GM23338 (cell line): ENCODE data around the gene CD22. TPM values are rescaled to one million over a fixed set of nuclear protein-coding genes. Genes with fewer than 3 reads are reported as not detected.

Experiments
- ATAC-seq: fragments of 200-7000 bp; cut with Tn5 transposase; 3 replicates; pipeline ENCODE4 v1.9.1; 2020
- DNase-seq: peaks from one replicate; pipeline ENCODE4 v3.0.0-alpha.2; 2015; ENCODE audit warnings: low spot score
- H2AFZ ChIP-seq: fragments of 200-600 bp; sonication (generic); 2 replicates; pipeline ENCODE4 v1.8.0; 2016; ENCODE audit warnings: antibody characterized with exemption, mild to moderate bottlenecking, moderate library complexity
- H3F3A ChIP-seq: fragments of 200-600 bp; sonication (generic); replicated peaks from 2 replicates; pipeline ENCODE4 v1.8.0; 2017; ENCODE audit warnings: antibody characterized with exemption, mixed run types, low read depth
- H3K27ac ChIP-seq: fragments of 200-600 bp; sonication (generic); 2 replicates; pipeline ENCODE4 v1.6.1; 2016; ENCODE audit warnings: low read depth
- H3K27me3 ChIP-seq: fragments of 200-600 bp; sonication (generic); 2 replicates; pipeline ENCODE4 v1.8.0; 2016; ENCODE audit warnings: mild to moderate bottlenecking, mixed run types, moderate library complexity; ENCODE audit not compliant: insufficient read depth
- H3K36me3 ChIP-seq: fragments of 200-600 bp; sonication (generic); 2 replicates; pipeline ENCODE4 v1.8.0; 2016; ENCODE audit warnings: mild to moderate bottlenecking; ENCODE audit not compliant: insufficient read depth
- H3K4me1 ChIP-seq: fragments of 200-600 bp; sonication (generic); 2 replicates; pipeline ENCODE4 v1.8.0; 2016; ENCODE audit warnings: mild to moderate bottlenecking, moderate library complexity; ENCODE audit not compliant: insufficient read depth
- H3K4me2 ChIP-seq: fragments of 200-600 bp; sonication (generic); 2 replicates; pipeline ENCODE4 v1.7.1; 2017; ENCODE audit warnings: mixed run types
- H3K4me3 ChIP-seq: fragments of 200-600 bp; sonication (generic); 2 replicates; pipeline ENCODE4 v1.6.1; 2016; ENCODE audit warnings: mixed run types
- H3K79me2 ChIP-seq: fragments of 200-600 bp; sonication (generic); replicated peaks from 2 replicates; pipeline ENCODE4 v1.8.0; 2017; ENCODE audit warnings: mild to moderate bottlenecking; ENCODE audit not compliant: insufficient read depth
- H3K9me2 ChIP-seq: fragments of 200-600 bp; sonication (generic); 2 replicates; pipeline ENCODE4 v1.8.0; 2017; ENCODE audit not compliant: insufficient read depth
- H4K20me1 ChIP-seq: fragments of 200-600 bp; sonication (generic); replicated peaks from 2 replicates; pipeline ENCODE4 v1.8.0; 2017; ENCODE audit warnings: mild to moderate bottlenecking; ENCODE audit not compliant: insufficient read depth
- H3K27ac Mint-ChIP-seq: 2 replicates; pipeline ENCODE4 v1.8.0; 2020; ENCODE audit warnings: inconsistent platforms, mild to moderate bottlenecking, moderate library complexity, mixed read lengths
- H3K27me3 Mint-ChIP-seq: 3 replicates; pipeline ENCODE4 v1.8.0; 2022; ENCODE audit warnings: low read depth, mild to moderate bottlenecking, moderate library complexity, mixed read lengths, inconsistent platforms; ENCODE audit not compliant: insufficient read depth, poor library complexity
- H3K36me3 Mint-ChIP-seq: 3 replicates; pipeline ENCODE4 v1.8.0; 2021; ENCODE audit warnings: low read depth, mild to moderate bottlenecking, inconsistent platforms, moderate library complexity, mixed read lengths
- H3K4me1 Mint-ChIP-seq: 3 replicates; pipeline ENCODE4 v1.8.0; 2020; ENCODE audit warnings: mild to moderate bottlenecking, inconsistent platforms, mixed read lengths
- H3K4me3 Mint-ChIP-seq: 3 replicates; pipeline ENCODE4 v1.8.0; 2021; ENCODE audit warnings: moderate library complexity, mild to moderate bottlenecking, inconsistent platforms, mixed read lengths
- H3K9me3 Mint-ChIP-seq: 3 replicates; pipeline ENCODE4 v1.8.0; 2020; ENCODE audit warnings: moderate library complexity, mild to moderate bottlenecking, inconsistent platforms, mixed read lengths
- CREB1 ChIP-seq: fragments of 250-450 bp; sonication (Bioruptor Pico); IDR thresholded peaks from 2 replicates; pipeline ENCODE4 v1.5.0; 2020; ENCODE audit warnings: low read depth, mild to moderate bottlenecking, moderate library complexity
- EZH2phosphoT487 ChIP-seq: fragments of 200-600 bp; sonication (generic); IDR thresholded peaks from one replicate; pipeline ENCODE4 v1.8.1; 2018; ENCODE audit warnings: antibody characterized with exemption; ENCODE audit not compliant: unreplicated experiment
- JUNB ChIP-seq: IDR thresholded peaks from one replicate; pipeline ENCODE4 v1.6.1; 2016; ENCODE audit warnings: antibody characterized with exemption; ENCODE audit not compliant: unreplicated experiment
- STAT1 ChIP-seq: IDR thresholded peaks from one replicate; pipeline ENCODE4 v1.6.1; 2016; ENCODE audit warnings: antibody characterized with exemption; ENCODE audit not compliant: unreplicated experiment
- polyA plus RNA-seq: library from polyadenylated mRNA; unstranded; fragments of >200 nt; fragmentation: Nextera tagmentation; extraction: Ambion mirVana; gene quantifications from 2 replicates; pipeline ENCODE4 v1.2.1, GENCODE V29; 2016
- total RNA-seq: library from RNA; depleted of rRNA; stranded (reverse); fragments of >200 nt; shearing (Covaris generic); gene quantifications from 2 replicates; pipeline ENCODE4 v1.2.3, GENCODE V29; 2014
- TF ChIP-seq, protein P1 (sequence below), 2 experiments: fragments of 200-600 bp in 1 of 2; sonication (generic) in 1 of 2; conservative IDR thresholded peaks; 2 replicates each; pipeline versions ENCODE4 v1.5.1 to v1.6.1; 2016 to 2017; ENCODE audit warnings: antibody characterized with exemption in 2 of 2, low read depth in 2 of 2, mild to moderate bottlenecking in 2 of 2, moderate library complexity in 1 of 2
- TF ChIP-seq, protein P2 (sequence below): fragments of 250-450 bp; sonication (Bioruptor Pico); IDR thresholded peaks from 2 replicates; pipeline ENCODE4 v1.5.0; 2020; ENCODE audit warnings: mild to moderate bottlenecking, moderate library complexity

CD22 gene
- total and polyA plus RNA-seq, 2 experiments from 2014 or later: 0.10 to 0.32 TPM

DNA sequence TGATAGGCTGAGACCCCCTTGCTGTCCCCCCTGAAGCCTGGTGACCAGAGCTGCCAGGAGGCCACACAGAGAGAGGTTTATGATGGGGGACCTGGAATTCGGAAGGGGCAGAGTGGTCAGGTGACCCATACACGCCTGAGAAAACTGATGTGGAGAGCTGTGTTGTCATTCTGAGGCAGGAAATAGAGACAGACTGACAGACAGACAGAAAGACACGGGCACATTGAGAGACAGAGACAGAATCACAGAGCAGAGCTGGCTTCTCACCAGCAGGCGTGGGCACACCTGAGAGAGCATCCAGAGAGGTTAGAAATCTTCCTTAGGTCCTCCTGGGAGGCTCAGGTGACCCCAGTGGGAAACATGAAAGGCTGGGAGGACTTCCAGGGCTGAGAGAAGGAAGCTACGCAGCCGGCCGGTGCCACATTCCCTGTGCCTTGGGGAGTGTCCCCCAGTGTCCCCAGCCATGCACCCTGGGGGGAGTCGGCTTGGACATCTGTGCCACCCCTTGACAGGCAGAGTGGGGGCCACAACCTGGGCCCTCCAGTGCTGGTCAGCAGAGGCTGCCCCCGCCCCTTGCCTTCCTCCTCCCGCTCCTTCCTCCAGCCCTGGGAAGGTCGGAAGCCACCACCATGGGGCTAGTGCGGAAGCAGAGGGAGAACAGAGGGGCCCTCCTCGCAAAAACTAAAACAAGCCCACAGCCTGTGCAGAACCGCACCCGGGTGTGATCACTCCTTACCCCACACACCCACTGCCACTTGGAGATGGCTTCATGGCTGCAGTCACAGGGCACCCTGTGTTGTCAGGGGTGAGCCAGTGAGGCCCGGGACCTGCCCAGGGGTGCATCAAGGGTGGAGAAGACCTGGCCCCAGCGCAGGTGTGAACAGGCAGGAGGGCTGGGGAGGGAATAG is 20.9 kb downstream of the CD22 start:
- no peak overlapping the region for H3K4me3 Mint-ChIP-seq
- no peaks in the 10 kb centered on the region for H3K9me2 ChIP-seq
- H2AFZ ChIP-seq: no peak overlapping the region
- ATAC-seq: no peak
- H3K27me3 ChIP-seq: no peaks in the 10 kb centered on the region
- peaks cover 23% of the 10 kb centered on the region for H3K27me3 Mint-ChIP-seq
- no peaks in the 10 kb centered on the region for H3K36me3 ChIP-seq
- H3K9me3 Mint-ChIP-seq: no peaks in the 10 kb centered on the region
- peaks cover 13% of the 10 kb centered on the region; the same call in 2 of the 3 replicates for H3K4me1 Mint-ChIP-seq
- no peak for DNase-seq
- no peaks in the 10 kb centered on the region for H4K20me1 ChIP-seq
- H3K4me1 ChIP-seq: no peaks in the 10 kb centered on the region
- H3K4me2 ChIP-seq: no peak overlapping the region
- H3K27ac ChIP-seq: no peak overlapping the region
- H3K36me3 Mint-ChIP-seq: no peaks in the 10 kb centered on the region
- no peaks in the 10 kb centered on the region for H3F3A ChIP-seq
- H3K79me2 ChIP-seq: no peaks in the 10 kb centered on the region
- no peak overlapping the region for H3K4me3 ChIP-seq
- no peak overlapping the region for H3K27ac Mint-ChIP-seq
- TF ChIP-seq STAT1 (no peak), CREB1 (CRISPR knock-in tag) (no peak)

DNA sequence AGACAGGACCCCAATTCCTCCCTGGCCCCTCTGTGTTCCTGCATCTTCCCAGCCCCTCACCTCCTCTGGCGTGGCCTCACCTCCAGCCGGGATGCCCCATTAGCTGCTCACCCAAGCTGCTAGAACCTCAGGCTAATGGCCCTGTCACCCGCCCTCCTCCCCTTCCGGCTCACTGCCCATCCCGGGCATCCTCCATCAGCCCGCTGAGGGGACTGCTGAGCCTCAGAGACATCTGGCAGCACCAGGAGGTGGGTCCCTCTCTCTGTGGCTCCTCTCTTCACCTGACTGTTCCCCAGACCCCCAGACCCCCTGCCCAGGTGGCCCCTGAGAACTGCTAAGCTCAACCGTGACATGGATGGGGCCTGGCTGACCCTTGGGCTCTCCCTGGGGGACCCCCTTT is 21.6 kb downstream of the CD22 start:
- Histone ChIP-seq H3K4me2 (no peak overlapping the region), H3K36me3 (no peaks in the 10 kb centered on the region), H2AFZ (no peak overlapping the region), H4K20me1 (no peaks in the 10 kb centered on the region), H3K9me2 (no peaks in the 10 kb centered on the region), H3F3A (no peaks in the 10 kb centered on the region), H3K79me2 (no peaks in the 10 kb centered on the region), H3K4me3 (no peak overlapping the region), H3K4me1 (no peaks in the 10 kb centered on the region), H3K27ac (no peak overlapping the region), H3K27me3 (no peaks in the 10 kb centered on the region)
- Mint-ChIP-seq H3K27ac (no peak overlapping the region), H3K36me3 (no peaks in the 10 kb centered on the region), H3K27me3 (peaks cover 23% of the 10 kb centered on the region), H3K4me1 (peaks cover 13% of the 10 kb centered on the region; the same call in 2 of the 3 replicates), H3K9me3 (no peaks in the 10 kb centered on the region), H3K4me3 (no peak overlapping the region)
- DNase-seq: no peak
- ATAC-seq: no peak
- TF ChIP-seq, protein P1, sequence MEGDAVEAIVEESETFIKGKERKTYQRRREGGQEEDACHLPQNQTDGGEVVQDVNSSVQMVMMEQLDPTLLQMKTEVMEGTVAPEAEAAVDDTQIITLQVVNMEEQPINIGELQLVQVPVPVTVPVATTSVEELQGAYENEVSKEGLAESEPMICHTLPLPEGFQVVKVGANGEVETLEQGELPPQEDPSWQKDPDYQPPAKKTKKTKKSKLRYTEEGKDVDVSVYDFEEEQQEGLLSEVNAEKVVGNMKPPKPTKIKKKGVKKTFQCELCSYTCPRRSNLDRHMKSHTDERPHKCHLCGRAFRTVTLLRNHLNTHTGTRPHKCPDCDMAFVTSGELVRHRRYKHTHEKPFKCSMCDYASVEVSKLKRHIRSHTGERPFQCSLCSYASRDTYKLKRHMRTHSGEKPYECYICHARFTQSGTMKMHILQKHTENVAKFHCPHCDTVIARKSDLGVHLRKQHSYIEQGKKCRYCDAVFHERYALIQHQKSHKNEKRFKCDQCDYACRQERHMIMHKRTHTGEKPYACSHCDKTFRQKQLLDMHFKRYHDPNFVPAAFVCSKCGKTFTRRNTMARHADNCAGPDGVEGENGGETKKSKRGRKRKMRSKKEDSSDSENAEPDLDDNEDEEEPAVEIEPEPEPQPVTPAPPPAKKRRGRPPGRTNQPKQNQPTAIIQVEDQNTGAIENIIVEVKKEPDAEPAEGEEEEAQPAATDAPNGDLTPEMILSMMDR (conservative IDR thresholded peaks at IDR 0.05; ENCODE audit: low read depth in 2 of 2): no peak

DNA sequence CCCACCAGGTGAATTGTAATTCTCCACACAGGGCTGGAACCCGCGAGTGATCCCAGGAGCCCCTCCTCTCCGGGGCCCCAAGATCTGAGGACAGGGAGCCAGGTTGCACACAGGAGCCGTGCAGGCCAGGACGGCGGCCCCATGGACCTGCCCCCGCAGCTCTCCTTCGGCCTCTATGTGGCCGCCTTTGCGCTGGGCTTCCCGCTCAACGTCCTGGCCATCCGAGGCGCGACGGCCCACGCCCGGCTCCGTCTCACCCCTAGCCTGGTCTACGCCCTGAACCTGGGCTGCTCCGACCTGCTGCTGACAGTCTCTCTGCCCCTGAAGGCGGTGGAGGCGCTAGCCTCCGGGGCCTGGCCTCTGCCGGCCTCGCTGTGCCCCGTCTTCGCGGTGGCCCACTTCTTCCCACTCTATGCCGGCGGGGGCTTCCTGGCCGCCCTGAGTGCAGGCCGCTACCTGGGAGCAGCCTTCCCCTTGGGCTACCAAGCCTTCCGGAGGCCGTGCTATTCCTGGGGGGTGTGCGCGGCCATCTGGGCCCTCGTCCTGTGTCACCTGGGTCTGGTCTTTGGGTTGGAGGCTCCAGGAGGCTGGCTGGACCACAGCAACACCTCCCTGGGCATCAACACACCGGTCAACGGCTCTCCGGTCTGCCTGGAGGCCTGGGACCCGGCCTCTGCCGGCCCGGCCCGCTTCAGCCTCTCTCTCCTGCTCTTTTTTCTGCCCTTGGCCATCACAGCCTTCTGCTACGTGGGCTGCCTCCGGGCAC is 22.6 kb downstream of the CD22 start:
- ATAC-seq (no peak), DNase-seq (no peak)
- Mint-ChIP-seq H3K4me3 (no peak overlapping the region), H3K4me1 (peaks cover 12% of the 10 kb centered on the region), H3K27me3 (peaks cover 24% of the 10 kb centered on the region), H3K36me3 (no peaks in the 10 kb centered on the region), H3K9me3 (no peaks in the 10 kb centered on the region), H3K27ac (no peak overlapping the region)
- H3K4me2 ChIP-seq: no peak overlapping the region
- no peak overlapping the region for H3K27ac ChIP-seq
- H3K36me3 ChIP-seq: no peaks in the 10 kb centered on the region
- H3K4me3 ChIP-seq: no peak overlapping the region
- 0 out of 2 replicates have a peak overlapping the region, but pooled peaks have one; percentile 95 for H2AFZ ChIP-seq
- no peaks in the 10 kb centered on the region for H4K20me1 ChIP-seq
- no peaks in the 10 kb centered on the region for H3F3A ChIP-seq
- H3K79me2 ChIP-seq: no peaks in the 10 kb centered on the region
- no peaks in the 10 kb centered on the region for H3K4me1 ChIP-seq
- H3K27me3 ChIP-seq: no peaks in the 10 kb centered on the region
- no peaks in the 10 kb centered on the region for H3K9me2 ChIP-seq
- TF ChIP-seq, protein P2, sequence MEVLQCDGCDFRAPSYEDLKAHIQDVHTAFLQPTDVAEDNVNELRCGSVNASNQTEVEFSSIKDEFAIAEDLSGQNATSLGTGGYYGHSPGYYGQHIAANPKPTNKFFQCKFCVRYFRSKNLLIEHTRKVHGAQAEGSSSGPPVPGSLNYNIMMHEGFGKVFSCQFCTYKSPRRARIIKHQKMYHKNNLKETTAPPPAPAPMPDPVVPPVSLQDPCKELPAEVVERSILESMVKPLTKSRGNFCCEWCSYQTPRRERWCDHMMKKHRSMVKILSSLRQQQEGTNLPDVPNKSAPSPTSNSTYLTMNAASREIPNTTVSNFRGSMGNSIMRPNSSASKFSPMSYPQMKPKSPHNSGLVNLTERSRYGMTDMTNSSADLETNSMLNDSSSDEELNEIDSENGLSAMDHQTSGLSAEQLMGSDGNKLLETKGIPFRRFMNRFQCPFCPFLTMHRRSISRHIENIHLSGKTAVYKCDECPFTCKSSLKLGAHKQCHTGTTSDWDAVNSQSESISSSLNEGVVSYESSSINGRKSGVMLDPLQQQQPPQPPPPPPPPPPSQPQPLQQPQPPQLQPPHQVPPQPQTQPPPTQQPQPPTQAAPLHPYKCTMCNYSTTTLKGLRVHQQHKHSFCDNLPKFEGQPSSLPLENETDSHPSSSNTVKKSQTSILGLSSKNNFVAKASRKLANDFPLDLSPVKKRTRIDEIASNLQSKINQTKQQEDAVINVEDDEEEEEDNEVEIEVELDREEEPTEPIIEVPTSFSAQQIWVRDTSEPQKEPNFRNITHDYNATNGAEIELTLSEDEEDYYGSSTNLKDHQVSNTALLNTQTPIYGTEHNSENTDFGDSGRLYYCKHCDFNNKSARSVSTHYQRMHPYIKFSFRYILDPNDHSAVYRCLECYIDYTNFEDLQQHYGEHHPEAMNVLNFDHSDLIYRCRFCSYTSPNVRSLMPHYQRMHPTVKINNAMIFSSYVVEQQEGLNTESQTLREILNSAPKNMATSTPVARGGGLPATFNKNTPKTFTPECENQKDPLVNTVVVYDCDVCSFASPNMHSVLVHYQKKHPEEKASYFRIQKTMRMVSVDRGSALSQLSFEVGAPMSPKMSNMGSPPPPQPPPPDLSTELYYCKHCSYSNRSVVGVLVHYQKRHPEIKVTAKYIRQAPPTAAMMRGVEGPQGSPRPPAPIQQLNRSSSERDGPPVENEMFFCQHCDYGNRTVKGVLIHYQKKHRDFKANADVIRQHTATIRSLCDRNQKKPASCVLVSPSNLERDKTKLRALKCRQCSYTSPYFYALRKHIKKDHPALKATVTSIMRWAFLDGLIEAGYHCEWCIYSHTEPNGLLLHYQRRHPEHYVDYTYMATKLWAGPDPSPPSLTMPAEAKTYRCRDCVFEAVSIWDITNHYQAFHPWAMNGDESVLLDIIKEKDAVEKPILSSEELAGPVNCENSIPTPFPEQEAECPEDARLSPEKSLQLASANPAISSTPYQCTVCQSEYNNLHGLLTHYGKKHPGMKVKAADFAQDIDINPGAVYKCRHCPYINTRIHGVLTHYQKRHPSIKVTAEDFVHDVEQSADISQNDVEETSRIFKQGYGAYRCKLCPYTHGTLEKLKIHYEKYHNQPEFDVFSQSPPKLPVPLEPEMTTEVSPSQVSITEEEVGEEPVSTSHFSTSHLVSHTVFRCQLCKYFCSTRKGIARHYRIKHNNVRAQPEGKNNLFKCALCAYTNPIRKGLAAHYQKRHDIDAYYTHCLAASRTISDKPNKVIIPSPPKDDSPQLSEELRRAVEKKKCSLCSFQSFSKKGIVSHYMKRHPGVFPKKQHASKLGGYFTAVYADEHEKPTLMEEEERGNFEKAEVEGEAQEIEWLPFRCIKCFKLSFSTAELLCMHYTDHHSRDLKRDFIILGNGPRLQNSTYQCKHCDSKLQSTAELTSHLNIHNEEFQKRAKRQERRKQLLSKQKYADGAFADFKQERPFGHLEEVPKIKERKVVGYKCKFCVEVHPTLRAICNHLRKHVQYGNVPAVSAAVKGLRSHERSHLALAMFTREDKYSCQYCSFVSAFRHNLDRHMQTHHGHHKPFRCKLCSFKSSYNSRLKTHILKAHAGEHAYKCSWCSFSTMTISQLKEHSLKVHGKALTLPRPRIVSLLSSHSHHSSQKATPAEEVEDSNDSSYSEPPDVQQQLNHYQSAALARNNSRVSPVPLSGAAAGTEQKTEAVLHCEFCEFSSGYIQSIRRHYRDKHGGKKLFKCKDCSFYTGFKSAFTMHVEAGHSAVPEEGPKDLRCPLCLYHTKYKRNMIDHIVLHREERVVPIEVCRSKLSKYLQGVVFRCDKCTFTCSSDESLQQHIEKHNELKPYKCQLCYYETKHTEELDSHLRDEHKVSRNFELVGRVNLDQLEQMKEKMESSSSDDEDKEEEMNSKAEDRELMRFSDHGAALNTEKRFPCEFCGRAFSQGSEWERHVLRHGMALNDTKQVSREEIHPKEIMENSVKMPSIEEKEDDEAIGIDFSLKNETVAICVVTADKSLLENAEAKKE (CRISPR knock-in tag): no peak
- TF ChIP-seq EZH2phosphoT487: no peak
- TF ChIP-seq JUNB: no peak
